ENCODE data around the gene RABL2B.

DNA sequence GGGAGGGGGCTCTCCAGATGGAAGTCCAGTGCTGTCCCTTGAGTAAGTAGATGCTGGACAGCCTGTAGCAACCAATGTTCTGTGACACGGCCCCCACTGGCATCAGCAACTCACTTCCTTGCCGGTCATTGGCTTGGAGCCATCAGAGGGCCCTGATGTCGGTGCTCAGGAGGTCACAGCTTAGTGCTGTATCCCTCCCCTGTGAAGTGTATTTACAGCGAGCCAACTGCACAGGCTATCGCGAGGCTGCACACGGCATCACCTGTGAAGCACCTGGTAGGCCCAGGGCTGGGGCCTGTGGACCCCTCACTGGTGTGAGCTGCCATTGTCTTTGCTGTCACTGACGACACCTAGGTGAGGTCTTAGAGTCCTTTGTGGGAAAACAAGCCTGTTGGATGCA is 58.8 kb downstream of the RABL2B start:
- TF ChIP-seq POLR2A (IDR thresholded peaks at IDR 0.05; ENCODE audit: low read depth, low read length) = no peak
- TF ChIP-seq, protein P1, sequence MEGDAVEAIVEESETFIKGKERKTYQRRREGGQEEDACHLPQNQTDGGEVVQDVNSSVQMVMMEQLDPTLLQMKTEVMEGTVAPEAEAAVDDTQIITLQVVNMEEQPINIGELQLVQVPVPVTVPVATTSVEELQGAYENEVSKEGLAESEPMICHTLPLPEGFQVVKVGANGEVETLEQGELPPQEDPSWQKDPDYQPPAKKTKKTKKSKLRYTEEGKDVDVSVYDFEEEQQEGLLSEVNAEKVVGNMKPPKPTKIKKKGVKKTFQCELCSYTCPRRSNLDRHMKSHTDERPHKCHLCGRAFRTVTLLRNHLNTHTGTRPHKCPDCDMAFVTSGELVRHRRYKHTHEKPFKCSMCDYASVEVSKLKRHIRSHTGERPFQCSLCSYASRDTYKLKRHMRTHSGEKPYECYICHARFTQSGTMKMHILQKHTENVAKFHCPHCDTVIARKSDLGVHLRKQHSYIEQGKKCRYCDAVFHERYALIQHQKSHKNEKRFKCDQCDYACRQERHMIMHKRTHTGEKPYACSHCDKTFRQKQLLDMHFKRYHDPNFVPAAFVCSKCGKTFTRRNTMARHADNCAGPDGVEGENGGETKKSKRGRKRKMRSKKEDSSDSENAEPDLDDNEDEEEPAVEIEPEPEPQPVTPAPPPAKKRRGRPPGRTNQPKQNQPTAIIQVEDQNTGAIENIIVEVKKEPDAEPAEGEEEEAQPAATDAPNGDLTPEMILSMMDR (IDR thresholded peaks at IDR 0.05; ENCODE audit: extremely low read depth in 1 of 2, insufficient read depth in 1 of 2, low read depth in 1 of 2, low read length in 2 of 2) = no peak
